ENCODE data around the gene SAMD4A.

The SAMD4A gene

DNA sequence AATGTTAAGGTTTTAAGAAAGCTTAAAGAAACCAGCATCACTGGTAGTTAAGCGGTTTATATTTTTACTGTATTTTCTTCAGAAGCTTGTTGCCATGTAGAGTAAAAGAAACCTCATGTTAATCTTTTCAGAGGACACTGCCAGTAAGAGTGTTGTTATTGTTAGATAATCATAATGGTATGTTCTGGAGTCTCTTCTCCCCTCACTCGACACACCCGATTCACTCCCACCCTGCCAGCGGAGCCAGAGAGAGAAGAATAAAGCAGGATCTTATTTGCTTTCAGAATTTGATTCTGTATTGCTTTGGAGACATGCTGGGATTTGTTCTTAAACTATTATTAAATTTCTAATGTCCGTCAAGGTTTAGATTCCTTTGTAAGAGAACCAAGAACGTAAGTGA, 113.7 kb downstream of the SAMD4A start:
- no peak for DNase-seq (ENCODE audit: low read depth in 2 of 2)

DNA sequence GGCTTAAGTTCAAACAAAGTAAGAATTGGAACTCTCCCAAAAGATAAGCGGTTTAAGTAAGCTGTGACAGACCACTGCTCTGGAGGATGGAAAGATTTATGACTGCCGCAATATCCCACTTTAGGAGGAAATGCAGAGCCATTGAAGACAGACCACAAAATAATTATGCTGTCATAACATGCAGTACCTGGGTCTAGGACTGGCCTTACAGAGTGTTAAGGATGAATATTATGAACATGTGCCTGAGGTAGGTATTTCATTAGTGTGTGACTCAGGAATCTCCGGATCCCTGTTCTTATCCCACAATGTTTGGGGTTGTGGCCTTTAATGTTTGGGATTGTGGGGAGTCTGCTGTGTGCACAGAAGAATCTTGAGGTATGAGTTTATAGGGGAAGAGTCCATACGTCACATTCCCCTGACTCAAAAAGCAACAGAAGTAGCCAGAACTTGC, 114.9 kb downstream of the SAMD4A start:
- no peak for DNase-seq (ENCODE audit: low read depth in 2 of 2)

DNA sequence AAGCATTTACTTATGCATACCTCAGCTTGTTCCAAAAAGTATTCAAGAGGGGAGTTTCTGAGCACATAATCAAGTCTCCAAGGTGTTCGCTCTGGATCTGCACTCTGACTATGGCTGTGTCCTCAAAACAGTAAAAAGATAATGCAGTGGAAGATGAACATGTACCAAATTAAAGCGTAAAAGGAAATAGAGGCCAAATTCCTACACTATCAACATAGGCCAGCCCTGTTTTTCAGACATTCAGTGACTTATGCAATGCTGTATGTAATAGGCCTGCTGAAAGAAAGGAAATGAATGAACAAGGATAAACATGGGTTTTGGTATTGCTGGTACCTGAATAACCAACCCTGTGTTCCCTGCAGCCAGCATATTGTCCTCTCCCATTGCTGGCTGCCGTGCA, 115.7 kb downstream of the SAMD4A start:
- DNase-seq (ENCODE audit: low read depth in 2 of 2): no peak

DNA sequence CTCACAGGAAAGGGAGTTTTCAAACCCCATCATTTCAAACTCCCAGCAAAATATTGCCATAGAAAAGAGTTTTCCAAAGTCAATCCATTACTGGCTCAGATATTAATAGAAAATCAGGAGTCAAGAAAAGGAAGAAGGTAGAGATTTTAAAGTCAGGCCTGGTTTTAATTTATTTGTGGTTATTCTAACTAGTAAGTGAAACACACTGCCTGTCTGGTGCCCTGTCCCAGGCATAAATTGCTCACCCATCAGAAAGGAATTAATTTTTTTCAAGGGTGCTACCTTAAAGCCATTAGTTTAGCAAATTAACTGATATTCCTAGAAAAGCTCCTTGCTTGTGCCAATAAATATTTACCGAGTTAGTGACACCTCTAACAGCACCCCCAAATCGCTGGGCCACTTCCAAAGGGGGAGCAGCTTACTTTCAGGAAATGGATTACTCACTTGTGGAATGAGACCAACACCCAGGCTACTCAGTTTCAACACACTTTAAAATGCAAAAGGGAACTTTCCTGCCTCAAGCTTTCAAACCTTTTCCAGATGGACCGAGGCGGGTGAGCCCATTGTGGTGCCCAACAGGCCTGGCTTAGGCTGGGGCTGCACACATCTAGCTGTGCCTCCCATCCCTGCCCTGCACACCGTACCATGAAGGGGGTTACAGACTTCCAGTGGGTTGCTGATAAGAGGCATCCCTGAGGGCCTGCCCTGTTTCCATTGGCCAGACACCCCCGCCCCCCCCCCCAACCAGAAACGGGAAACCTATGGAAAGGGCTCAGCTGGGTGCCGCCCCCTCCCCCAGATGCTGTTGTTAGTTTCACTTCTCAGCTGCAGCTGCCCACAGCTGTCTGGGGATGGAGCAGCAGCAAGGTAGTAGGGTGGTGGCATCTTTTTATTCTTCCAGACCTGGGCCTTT, 117.2 kb downstream of the SAMD4A start:
- DNase-seq (ENCODE audit: low read depth in 2 of 2): no peak

DNA sequence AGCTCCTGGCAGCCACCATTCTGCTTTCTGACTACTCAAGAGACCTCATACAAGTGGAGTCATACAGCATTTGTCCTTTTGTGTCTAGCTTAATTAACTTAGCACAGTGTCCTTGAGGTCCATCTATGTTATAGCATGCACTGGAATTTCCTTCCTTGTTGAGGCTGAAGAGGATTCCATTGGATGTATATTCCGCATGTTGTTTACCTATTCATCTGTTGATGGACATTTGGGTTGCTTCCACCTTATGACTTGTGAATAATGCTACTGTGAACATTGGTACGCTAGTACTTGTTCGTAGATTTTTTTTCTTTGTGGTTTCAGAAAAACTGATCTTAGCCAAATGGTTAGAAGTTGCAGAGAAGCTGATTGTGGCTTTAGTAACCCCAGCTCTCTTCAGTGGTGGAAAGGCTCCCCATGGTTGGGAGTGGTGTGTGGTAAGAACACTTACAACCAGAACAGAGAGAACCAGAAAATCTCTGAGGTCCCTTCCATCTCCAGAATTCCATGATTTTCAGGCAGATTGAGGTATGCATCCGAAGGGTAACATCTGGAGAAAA, 118.4 kb downstream of the SAMD4A start:
- no peak for DNase-seq (ENCODE audit: low read depth in 2 of 2)

DNA sequence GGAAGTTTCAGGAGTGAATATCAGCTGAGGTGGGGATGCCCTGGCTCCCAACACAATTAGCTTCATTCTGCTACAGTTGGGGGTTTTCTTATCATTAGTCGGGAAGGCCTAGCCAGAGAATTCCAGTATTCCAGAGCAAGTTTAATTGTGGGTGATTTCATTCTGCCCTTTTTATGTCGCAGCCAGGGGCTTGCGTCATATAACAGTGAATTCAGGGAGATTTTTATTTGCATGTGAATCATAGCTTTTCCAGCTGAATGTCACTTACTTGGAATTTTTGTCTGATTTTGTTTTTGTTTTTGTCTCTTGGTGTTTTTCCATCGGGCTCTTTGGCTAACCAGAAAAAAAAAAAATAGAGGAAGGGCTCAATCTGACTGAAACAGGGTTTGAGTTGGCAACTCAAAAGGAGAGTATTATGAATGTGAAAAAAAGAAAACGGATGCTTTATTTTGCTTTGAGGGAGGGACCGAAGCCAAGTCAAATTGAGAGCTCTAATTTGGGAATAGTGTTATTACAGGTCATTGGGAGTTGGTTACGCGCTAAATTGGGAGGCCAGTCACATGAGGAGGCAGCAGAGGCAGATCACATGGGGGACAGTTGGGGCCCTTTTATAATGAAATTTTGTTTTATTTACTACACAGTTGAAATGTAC, 119.4 kb downstream of the SAMD4A start:
- no peak for DNase-seq (ENCODE audit: low read depth in 2 of 2)

DNA sequence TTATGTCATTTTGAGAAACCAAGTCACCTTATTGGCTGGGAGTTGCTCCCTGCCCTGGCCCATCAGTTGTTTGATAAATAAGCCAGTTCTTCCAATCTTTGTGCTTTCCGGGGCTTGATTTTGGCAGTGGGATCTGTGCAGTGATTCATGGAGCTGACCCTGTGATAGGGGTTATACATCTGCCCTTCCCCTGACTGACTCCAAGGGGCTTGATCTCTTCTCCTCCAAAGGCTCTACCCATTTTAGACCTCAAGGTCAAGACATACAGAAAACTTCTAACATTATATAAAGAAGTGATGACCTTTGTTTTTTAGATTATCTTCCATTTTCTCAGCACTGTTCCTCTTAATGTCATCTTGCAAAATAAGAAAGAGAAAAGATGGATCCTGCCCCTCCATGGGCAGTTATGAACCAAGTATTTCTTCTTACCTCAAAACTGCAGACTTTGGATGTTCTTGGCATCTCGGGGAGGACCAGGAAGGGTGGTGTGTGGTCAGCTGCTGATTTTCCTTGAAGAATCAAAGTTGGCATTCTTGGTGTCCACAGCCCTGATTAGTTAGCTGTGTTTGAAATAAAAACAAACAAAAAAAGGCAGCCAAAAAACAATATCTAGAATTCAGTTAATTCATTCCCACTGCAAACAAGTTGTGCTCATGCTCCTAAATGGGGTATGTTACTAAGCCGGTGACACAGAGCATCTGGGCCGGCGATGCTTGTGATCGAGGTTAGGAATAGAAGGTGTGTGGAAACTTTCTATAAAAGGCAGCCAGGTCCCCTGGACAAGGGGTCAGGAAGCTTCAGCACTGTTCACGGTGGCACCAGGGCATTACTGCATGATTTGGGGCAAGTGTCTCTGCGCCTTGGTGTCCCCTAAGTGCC, 120.2 kb downstream of the SAMD4A start:
- DNase-seq (ENCODE audit: low read depth in 2 of 2): no peak

DNA sequence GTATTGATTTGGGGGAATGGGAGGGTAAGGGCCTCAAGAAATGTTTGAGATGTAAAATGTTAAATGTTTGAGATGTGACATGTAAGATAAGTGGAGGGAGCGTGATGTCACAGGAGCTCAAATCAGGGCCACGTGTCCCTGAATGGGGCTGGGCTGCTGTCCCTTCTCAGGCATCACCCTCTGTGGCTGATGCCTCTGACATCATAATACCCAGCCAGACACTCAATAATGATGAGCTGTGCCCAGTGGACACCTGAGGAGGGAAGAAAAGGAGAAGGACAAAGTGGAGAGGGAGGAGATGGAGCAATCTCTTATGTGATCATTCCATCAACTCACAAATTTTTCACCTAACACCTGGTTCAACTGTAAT, 120.8 kb downstream of the SAMD4A start:
- DNase-seq (ENCODE audit: low read depth in 2 of 2): no peak

DNA sequence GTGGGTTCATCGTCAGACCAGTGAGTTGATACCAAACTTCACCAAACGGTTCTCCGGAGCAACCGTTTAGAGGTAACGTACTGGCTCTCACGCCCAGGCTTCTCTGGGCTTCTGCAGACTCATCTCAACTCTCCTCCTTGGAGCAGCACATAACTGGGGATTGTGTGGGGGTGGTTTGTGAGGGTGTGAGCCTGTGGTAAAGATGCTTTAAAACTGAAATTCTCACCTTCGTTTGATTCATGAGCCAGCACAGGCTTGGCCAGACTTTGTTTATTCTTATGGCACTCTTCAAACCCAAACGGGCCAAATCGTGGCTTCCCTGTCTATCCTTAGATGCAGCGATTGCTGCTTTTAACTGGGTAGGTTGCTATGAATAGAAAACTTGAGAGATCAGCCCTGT, 121.3 kb downstream of the SAMD4A start:
- no peak for DNase-seq (ENCODE audit: low read depth in 2 of 2)

DNA sequence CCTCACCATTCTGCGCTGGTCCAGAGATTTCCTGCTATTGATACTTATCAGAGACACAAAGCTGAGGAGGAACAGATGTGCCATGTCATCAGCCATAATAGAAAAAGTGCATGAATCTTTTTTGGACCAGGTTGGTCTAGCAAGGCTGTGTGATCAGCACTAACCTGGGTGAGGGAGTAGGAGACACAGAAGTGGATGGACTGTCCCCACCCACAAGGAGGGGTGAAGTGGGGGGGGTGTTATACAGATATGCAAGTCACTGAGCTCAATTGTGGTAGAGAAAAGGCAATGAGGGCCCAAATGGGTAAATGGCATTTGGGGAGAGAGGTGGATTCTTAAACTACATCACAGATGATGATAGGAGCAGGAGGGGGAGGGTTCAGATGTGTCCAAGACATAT, 123.0 kb downstream of the SAMD4A start:
- DNase-seq (ENCODE audit: low read depth in 2 of 2): no peak

DNA sequence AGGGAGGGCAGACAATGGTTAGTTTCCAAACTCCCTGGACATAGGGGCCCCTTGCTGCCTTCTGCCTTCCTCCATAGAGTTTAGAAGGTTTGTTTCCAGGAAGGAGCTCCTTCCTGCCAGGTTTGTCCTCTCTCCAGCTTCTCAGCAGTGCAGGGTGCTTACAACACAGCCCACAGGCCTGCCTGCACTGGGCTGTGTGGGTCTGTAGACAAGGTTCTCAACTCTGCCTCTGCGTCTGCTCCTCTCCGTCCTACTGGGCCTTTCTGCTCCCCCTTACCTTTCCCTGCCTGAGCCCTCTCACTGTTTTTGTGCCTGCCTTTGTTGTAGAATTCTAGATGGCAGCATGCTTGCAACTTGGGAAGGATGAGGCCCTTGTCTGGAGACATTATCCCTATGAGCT, 124.0 kb downstream of the SAMD4A start:
- DNase-seq (ENCODE audit: low read depth in 2 of 2): no peak

DNA sequence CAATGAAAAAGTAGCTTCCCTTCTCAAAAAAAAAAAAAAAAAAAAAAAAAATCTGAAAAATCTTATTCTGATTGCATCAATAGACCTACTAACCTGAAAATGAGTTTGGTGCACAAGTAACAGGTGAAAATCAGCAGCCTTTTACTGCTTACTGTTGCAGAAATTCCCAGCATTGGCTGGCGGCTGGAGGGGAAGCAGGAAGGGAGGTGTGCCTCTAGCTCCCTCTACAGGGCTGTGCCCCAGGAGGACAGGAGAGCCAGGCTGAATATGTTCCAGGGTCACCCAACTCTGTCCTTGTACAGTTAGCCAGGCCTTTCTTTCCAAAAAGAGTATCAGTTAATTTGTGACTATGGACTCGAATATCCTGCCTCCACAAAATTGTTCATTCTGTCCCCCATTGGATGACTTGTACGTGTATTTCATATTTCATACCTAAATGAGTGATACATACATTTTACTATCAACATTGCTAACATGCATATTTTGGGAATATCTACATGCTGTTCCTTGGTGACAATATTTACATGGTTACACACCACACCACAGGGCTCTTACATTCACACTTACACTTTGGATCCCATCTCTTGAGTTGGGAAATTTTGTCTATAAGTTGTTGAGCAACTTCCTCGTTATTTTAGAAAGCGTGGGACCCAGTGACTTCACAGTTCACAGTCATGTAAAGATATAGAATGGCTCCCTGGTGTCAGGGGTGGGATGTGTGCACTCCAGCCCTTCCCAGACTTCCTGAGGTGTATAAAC, 124.8 kb downstream of the SAMD4A start:
- no peak for DNase-seq (ENCODE audit: low read depth in 2 of 2)

DNA sequence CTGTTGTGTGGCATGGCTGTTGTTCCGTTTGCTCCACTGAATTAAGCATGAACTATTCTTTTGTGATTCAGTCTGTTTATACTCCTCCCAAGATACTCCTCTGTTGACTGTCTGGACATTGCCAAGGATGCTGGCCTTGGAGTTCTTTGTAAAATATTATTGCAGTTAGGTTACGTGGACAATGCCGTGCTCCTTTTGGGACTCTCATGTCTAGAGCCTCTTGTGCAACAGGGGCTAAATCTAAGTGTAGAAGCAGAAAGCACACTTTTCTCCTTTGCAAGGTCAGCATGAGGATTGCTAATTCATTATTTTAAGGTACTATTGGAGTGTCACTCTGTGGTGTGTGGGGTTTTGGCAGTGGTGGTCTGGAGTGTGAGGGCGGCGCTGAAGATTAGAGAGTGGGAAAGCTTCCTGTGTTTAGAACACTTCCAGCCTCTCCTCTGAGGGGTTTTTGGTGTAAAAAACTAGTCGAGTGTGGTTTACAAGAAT, 125.4 kb downstream of the SAMD4A start:
- no peak for DNase-seq (ENCODE audit: low read depth in 2 of 2)

DNA sequence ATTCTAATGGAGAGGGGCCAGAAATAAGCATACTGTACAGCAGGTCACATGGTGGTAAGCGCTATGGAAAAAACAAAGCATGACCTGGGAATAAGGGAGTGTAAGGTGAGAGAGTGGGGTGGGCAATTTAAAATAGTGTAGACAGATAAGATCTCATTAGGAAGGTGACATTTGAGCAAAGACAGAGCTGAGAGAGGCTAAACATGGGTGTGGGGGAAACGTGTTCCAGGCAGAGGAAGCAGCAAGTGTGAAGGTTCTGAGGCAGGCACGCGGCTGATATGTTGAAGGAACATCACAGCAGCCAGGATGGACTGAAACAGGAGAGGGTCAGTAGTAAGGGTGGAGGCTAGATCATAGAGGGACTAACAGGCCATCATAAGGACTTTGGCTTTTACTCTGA, 126.8 kb downstream of the SAMD4A start:
- DNase-seq (ENCODE audit: low read depth in 2 of 2): no peak

DNA sequence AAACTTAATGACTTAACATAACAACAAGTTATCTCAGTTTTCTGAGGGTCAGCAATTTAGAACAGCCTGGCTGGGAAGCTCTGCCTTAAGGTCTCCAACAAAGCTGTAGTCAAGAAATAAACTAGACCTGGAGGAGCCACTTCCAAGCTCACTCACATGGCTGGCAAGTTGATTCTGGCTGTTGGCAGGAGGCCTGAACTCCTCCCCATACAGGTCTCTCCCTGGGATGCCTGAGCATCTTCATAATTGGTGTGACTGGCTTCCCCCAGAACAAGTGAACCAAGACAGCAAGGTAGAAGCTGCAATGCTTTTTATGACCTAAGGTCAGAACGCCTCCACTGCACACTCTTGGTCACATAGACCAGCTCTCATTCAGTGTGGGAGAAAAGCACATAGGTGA, 128.3 kb downstream of the SAMD4A start:
- no peak for DNase-seq (ENCODE audit: low read depth in 2 of 2)

DNA sequence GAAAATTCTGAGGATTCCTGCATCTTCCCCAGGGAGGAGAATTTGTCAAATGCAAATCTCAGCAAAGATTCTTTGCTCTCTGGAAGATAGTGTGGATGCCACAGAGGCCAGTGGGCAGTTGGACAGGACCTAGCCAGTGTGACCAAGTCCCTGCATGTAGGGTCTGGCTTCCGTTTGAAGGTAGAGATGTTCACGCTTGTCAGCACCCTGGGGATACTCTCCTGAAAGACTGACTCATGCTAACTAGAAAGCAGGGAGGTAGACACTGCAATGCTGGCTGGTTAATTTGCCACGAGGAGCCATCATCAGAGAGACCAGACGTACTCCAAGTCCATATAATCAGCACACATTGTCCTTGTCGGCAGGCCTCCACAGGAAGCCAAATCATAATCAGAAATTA, 130.1 kb downstream of the SAMD4A start:
- no peak for DNase-seq (ENCODE audit: low read depth in 2 of 2)

DNA sequence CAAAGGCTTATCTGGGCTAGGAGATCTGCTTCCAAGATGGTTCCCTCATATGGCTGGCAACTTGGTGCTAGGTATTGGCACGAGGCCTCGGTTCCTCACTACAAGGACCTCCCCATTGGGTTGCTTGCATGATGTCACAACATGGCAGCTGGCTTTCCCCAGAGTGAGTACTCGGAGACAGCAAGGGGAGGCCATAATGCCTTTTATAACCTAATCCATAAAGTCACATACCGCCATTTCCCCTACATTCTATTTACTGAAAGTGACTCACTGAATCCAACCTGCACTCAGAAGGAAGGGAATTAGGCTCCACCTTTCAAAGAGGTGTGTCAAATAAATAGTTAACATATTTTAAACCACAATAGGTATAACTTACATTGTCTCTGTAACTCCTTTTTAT, 130.9 kb downstream of the SAMD4A start:
- no peak for DNase-seq (ENCODE audit: low read depth in 2 of 2)

DNA sequence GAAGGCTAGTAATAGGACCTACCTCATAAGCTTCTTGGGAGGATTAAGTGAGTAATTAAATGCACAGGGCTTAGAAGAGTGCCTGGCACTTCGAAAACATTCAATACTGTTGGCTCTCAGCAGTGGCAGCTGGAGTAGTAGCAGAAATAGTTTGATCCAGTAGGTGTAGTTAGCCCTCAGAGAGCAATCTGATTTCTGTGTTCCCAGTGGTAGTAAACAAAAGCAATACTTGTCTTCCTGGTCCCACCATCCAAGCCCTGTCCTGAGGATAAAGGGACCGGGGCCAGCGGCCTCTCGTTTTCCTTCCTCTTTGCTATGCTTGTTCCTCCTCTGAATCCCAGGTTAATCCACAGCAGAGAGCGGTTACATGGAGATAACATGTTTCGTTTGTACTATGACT, 131.6 kb downstream of the SAMD4A start:
- no peak for DNase-seq (ENCODE audit: low read depth in 2 of 2)

DNA sequence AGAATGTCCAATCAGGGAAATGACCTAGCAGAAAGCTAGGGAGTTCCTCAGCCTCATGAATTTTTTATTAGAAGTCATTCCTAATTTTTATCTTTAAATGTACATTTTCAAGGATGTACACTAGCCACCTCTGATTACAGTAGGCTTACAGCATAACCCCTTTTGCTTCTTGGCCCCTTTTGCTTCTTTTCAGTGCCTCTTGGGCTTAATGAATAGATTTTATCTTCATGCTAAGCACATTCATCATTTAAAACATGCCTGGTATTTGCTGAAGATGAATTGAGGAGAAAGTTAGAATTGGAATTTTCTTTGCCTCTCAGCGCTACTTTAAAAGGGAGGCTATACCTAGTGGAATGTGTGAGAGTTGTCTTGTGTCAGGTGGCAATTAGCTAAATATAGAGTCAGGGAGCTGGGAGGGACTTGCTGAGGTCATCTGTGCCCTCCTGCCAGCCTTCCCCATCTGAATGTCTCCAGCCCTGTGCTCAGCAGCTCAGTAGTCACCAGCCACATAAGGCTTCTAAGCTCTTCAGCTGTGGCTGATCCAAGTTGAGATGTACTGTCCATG, 132.1 kb downstream of the SAMD4A start:
- no peak for DNase-seq (ENCODE audit: low read depth in 2 of 2)

DNA sequence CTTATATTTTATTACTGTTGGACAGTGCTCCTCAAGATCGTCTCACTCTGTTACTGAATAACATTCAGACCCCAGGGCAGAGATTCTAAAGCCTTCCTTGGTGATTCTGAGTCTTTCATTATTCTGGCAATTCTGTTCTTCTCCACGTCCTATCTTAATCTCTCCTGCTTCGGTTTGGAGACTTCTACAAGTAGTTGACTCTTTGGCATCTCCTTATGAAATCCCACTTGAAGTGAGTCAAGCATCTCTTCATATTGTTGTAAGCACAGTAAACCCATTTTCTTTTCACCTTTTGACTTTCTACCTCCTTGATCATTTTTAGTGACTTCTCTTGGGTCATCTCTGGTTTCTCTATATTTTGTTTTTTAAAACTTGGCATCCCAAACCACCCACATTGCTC, 132.8 kb downstream of the SAMD4A start:
- DNase-seq (ENCODE audit: low read depth in 2 of 2): no peak

DNA sequence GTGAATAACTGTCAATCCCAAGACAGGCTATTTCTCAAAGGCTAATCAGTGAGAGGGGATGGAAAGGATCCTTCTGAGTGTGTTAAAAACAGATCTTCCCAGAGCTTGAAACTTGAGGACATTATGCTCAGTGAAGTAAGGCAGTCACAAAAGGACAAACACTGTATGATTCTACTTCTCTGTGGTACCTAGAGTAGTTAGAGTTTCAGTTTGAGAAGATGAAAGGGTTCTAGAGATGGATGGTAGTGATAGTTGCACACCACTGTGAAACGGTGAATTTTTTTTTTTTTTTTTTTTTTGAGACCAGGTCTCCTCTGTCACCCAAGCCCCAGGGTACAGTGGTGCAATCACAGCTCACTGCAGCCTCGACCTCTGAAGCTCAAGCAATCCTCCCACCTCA, 133.8 kb downstream of the SAMD4A start:
- no peak for DNase-seq (ENCODE audit: low read depth in 2 of 2)

Measured in stimulated activated CD8-positive, alpha-beta memory T cell treated with anti-CD3 and anti-CD28 coated beads, Interleukin-15, amount 100 ng/mL, for 4 hours (primary cell).